Panc1 (cell line): Measurements from ENCODE around the gene GPHN. TPM values are rescaled to one million over a fixed set of nuclear protein-coding genes. Genes with fewer than 3 reads are reported as not detected.

Source experiments
- ATAC-seq: fragments of 200-7000 bp; cut with Tn5 transposase; 2 replicates; pipeline ENCODE4 v1.9.1; 2020; ENCODE audit warnings: mild to moderate bottlenecking, moderate library complexity
- BruUV-seq: library from RNA; stranded (reverse); fragments of 400-500 nt; replicated peaks from 2 replicates; lab custom pipeline; 2021; lab: Mats Ljungman, UMichigan
- CTCF ChIA-PET: fragments of 300-600 bp; sonication (Branson Sonifier 250); formaldehyde crosslinking; loops from one replicate; lab custom pipeline; 2022; ENCODE audit warnings: antibody characterized with exemption; lab: Charles Lee
- POLR2A ChIA-PET: fragments of 300-600 bp; sonication (Branson Sonifier 250); formaldehyde crosslinking; loops from one replicate; lab custom pipeline; 2022; ENCODE audit warnings: antibody characterized with exemption; lab: Charles Lee
- DNase-seq: peaks from one replicate; pipeline ENCODE4 v3.0.0-alpha.2; 2010; ENCODE audit warnings: low read depth, low spot score
- H3K27ac ChIP-seq: 2 replicates; pipeline ENCODE4 v1.5.1; 2011; ENCODE audit warnings: mild to moderate bottlenecking, low read length, inconsistent platforms
- H3K27me3 ChIP-seq: fragments of 200-500 bp; sonication (Bioruptor generic); 2 replicates; pipeline ENCODE4 v1.6.0; 2014; ENCODE audit warnings: low read length, inconsistent platforms; ENCODE audit not compliant: control insufficient read depth, insufficient read depth
- H3K36me3 ChIP-seq: fragments of 200-500 bp; sonication (Bioruptor generic); 2 replicates; pipeline ENCODE4 v1.5.1; 2014; ENCODE audit warnings: inconsistent platforms, mild to moderate bottlenecking, low read length, moderate library complexity; ENCODE audit not compliant: control insufficient read depth, insufficient read depth
- H3K4me1 ChIP-seq: 2 replicates; pipeline ENCODE4 v1.5.1; 2011; ENCODE audit warnings: inconsistent platforms, mild to moderate bottlenecking, low read length, moderate library complexity; ENCODE audit not compliant: control insufficient read depth, insufficient read depth
- H3K4me3 ChIP-seq, 2 experiments: 2 replicates each; pipeline ENCODE4 v1.5.1; 2011 to 2012; ENCODE audit warnings: low read depth in 2 of 2, low read length in 2 of 2, mild to moderate bottlenecking in 2 of 2, inconsistent platforms in 1 of 2, moderate library complexity in 1 of 2
- H3K9me3 ChIP-seq: fragments of 200-500 bp; sonication (Bioruptor generic); 2 replicates; pipeline ENCODE4 v1.5.1; 2014; ENCODE audit warnings: low read depth, mild to moderate bottlenecking, inconsistent platforms, low read length, moderate library complexity; ENCODE audit not compliant: control insufficient read depth, insufficient read depth
- CTCF ChIP-seq: fragments of 450-650 bp; IDR thresholded peaks from 2 replicates; pipeline ENCODE4 v1.5.1; 2017; ENCODE audit warnings: mild to moderate bottlenecking
- POLR2AphosphoS5 ChIP-seq: IDR thresholded peaks from 2 replicates; pipeline ENCODE4 v1.6.1; 2012; ENCODE audit warnings: mild to moderate bottlenecking, low read depth, low read length, moderate library complexity
- REST ChIP-seq, 2 experiments: IDR thresholded peaks; 2 replicates each; pipeline ENCODE4 v1.6.1; 2011 to 2012; ENCODE audit warnings: low read depth in 2 of 2, control low read depth in 1 of 2, low read length in 1 of 2, mild to moderate bottlenecking in 1 of 2, moderate library complexity in 1 of 2; ENCODE audit not compliant: insufficient read depth in 1 of 2
- SIN3A ChIP-seq: IDR thresholded peaks from 2 replicates; pipeline ENCODE4 v1.6.1; 2012; ENCODE audit warnings: low read depth, mild to moderate bottlenecking, low read length, moderate library complexity, borderline replicate concordance; ENCODE audit not compliant: insufficient read depth
- TCF7L2 ChIP-seq: IDR thresholded peaks from 2 replicates; pipeline ENCODE4 v1.6.1; 2011; ENCODE audit warnings: mild to moderate bottlenecking, low read depth, low read length, inconsistent platforms
- in situ Hi-C: cut with HindIII; loops from 2 replicates; pipeline ENCODE4 v1.10.0; 2016; ENCODE audit warnings: low sequenced_read_pairs, low pct_unique_long_range_greater_than_20kb
- intact Hi-C: fragments of 100-400 bp; cut with micrococcal nuclease; formaldehyde crosslinking; loops from one replicate; pipeline ENCODE4 v1.10.0; 2022; ENCODE audit not compliant: unreplicated experiment
- total RNA-seq: library from RNA; stranded (reverse); gene quantifications from one replicate; pipeline ENCODE4 v1.2.1, GENCODE V29; 2021; ENCODE audit not compliant: unreplicated experiment

The GPHN gene
- total RNA-seq, 1 experiment from 2014 or later: 26.6 TPM

GRCh38 chr14:67221982-67222328 is 714.0 kb downstream of the GPHN start:
- TF ChIP-seq TCF7L2: 0 out of 2 replicates have a peak, but pooled peaks have one; percentile 4
- no peak for TF ChIP-seq SIN3A
- TF ChIP-seq POLR2AphosphoS5: no peak
- Histone ChIP-seq H3K4me1 (peaks cover 37% of the 10 kb centered on the region), H3K9me3 (no peaks in the 10 kb centered on the region; the same call in 1 of the 2 replicates), H3K36me3 (no peaks in the 10 kb centered on the region), H3K4me3 (no peak overlapping the region), H3K27me3 (no peaks in the 10 kb centered on the region), H3K27ac (peak overlapping the region; percentile 98)
- POLR2A ChIA-PET: no interaction called here
- TSS peak; percentile 88 for BruUV-seq
- intact Hi-C loops: no loop called here
- CTCF ChIA-PET: no interaction called here
- in situ Hi-C loops: no loop called here
- DNase-seq: no peak
- peak; percentile 62 for ATAC-seq

- Histone ChIP-seq H3K4me1 (peaks cover 29% of the 10 kb centered on the region; the same call in 1 of the 2 replicates), H3K27me3 (no peaks in the 10 kb centered on the region), H3K9me3 (no peaks in the 10 kb centered on the region), H3K36me3 (no peaks in the 10 kb centered on the region), H3K4me3 (no peak overlapping the region), H3K27ac (peak overlapping the region; percentile 98)
- no TSS peak for BruUV-seq
- intact Hi-C loops: no loop called here
- no peak for TF ChIP-seq TCF7L2
- no peak for TF ChIP-seq SIN3A
- TF ChIP-seq POLR2AphosphoS5: no peak
- no peak for TF ChIP-seq CTCF
- TF ChIP-seq REST (IDR thresholded peaks at IDR 0.05; ENCODE audit: insufficient read depth in 1 of 2, low read depth in 2 of 2, low read length in 1 of 2): no peak
- in situ Hi-C loops: no loop called here
- ChIA-PET POLR2A (no interaction called here), CTCF (interaction anchor here (0.5 kb wide), 1 partner anchor 15 kb away, joined by 4 read pairs; no protein-coding TSS in a partner anchor)
- ATAC-seq (no peak), DNase-seq (no peak)
Measured at GRCh38 chr14:67225523-67225922, 717.6 kb downstream of the GPHN start.

- peaks cover 28% of the 10 kb centered on the region for H3K4me1 ChIP-seq
- BruUV-seq: no TSS peak
- no peak for TF ChIP-seq POLR2AphosphoS5
- no peak for TF ChIP-seq CTCF
- no peak for TF ChIP-seq SIN3A
- no peak for TF ChIP-seq REST (IDR thresholded peaks at IDR 0.05; ENCODE audit: insufficient read depth in 1 of 2, low read depth in 2 of 2, low read length in 1 of 2)
- no peak for TF ChIP-seq TCF7L2
- no peaks in the 10 kb centered on the region for H3K27me3 ChIP-seq
- in situ Hi-C loops (no loop called here), intact Hi-C loops (no loop called here)
- H3K27ac ChIP-seq: peak overlapping the region; percentile 88
- ChIA-PET POLR2A (no interaction called here), CTCF (no interaction called here)
- no peaks in the 10 kb centered on the region for H3K36me3 ChIP-seq
- DNase-seq (no peak), ATAC-seq (no peak; the same call in 1 of the 2 replicates)
- H3K4me3 ChIP-seq: peak overlapping the region in 1 of 2 experiments; percentile 18; a peak in 1 of 4 replicates
- H3K9me3 ChIP-seq: no peaks in the 10 kb centered on the region
Measured at GRCh38 chr14:67228325-67228984, 720.5 kb downstream of the GPHN start.
